ENCODE results near the gene CADPS.

Gene CADPS

GRCh38 chr3:62718011-62718410 lies 157.2 kb downstream of the CADPS start:
- Mint-ChIP-seq H3K27ac (no peak overlapping the region), H3K4me1 (ENCODE audit: low read depth) (no peaks in the 10 kb centered on the region), H3K27me3 (no peaks in the 10 kb centered on the region), H3K36me3 (no peaks in the 10 kb centered on the region), H3K4me3 (no peak overlapping the region), H3K9me3 (ENCODE audit: low read depth) (no peaks in the 10 kb centered on the region)

GRCh38 chr3:62712746-62713145 lies 162.5 kb downstream of the CADPS start:
- Mint-ChIP-seq H3K4me3 (no peak overlapping the region), H3K27me3 (no peaks in the 10 kb centered on the region)

GRCh38 chr3:62710751-62711150 lies 164.5 kb downstream of the CADPS start:
- Mint-ChIP-seq H3K4me1 (ENCODE audit: low read depth) (no peaks in the 10 kb centered on the region), H3K9me3 (ENCODE audit: low read depth) (no peaks in the 10 kb centered on the region), H3K27me3 (no peaks in the 10 kb centered on the region), H3K36me3 (no peaks in the 10 kb centered on the region), H3K27ac (no peak overlapping the region), H3K4me3 (no peak overlapping the region)

More at GRCh38 chr3:62712746-62713145, 162.5 kb downstream of the CADPS start:
- no peaks in the 10 kb centered on the region for H3K36me3 Mint-ChIP-seq
- no peaks in the 10 kb centered on the region for H3K9me3 Mint-ChIP-seq (ENCODE audit: low read depth)
- no peak overlapping the region for H3K27ac Mint-ChIP-seq
- no peaks in the 10 kb centered on the region for H3K4me1 Mint-ChIP-seq (ENCODE audit: low read depth)

- Mint-ChIP-seq H3K27me3 (no peaks in the 10 kb centered on the region), H3K36me3 (no peaks in the 10 kb centered on the region), H3K4me1 (ENCODE audit: low read depth) (no peaks in the 10 kb centered on the region), H3K27ac (no peak overlapping the region), H3K9me3 (ENCODE audit: low read depth) (no peaks in the 10 kb centered on the region), H3K4me3 (no peak overlapping the region)
Measured at GRCh38 chr3:62708638-62709373, 166.4 kb downstream of the CADPS start.

GRCh38 chr3:62705721-62706120 lies 169.5 kb downstream of the CADPS start:
- Mint-ChIP-seq H3K36me3 (no peaks in the 10 kb centered on the region), H3K4me1 (ENCODE audit: low read depth) (no peaks in the 10 kb centered on the region)

GRCh38 chr3:62703451-62704167 lies 171.6 kb downstream of the CADPS start:
- Mint-ChIP-seq H3K9me3 (ENCODE audit: low read depth) (no peaks in the 10 kb centered on the region), H3K27ac (no peak overlapping the region), H3K4me3 (no peak overlapping the region), H3K4me1 (ENCODE audit: low read depth) (no peaks in the 10 kb centered on the region), H3K27me3 (peaks cover 9% of the 10 kb centered on the region), H3K36me3 (no peaks in the 10 kb centered on the region)

More at GRCh38 chr3:62705721-62706120, 169.5 kb downstream of the CADPS start:
- H3K4me3 Mint-ChIP-seq: no peak overlapping the region
- no peaks in the 10 kb centered on the region for H3K9me3 Mint-ChIP-seq (ENCODE audit: low read depth)
- H3K27me3 Mint-ChIP-seq: peaks cover 6% of the 10 kb centered on the region
- no peak overlapping the region for H3K27ac Mint-ChIP-seq

- Mint-ChIP-seq H3K9me3 (ENCODE audit: low read depth) (no peaks in the 10 kb centered on the region), H3K27ac (no peak overlapping the region), H3K27me3 (peaks cover 9% of the 10 kb centered on the region), H3K36me3 (no peaks in the 10 kb centered on the region), H3K4me1 (ENCODE audit: low read depth) (no peaks in the 10 kb centered on the region), H3K4me3 (no peak overlapping the region)
Measured at GRCh38 chr3:62700357-62700756, 174.9 kb downstream of the CADPS start.

- peaks cover 9% of the 10 kb centered on the region for H3K27me3 Mint-ChIP-seq
- H3K27ac Mint-ChIP-seq: no peak overlapping the region
- no peak overlapping the region for H3K4me3 Mint-ChIP-seq
- no peaks in the 10 kb centered on the region for H3K4me1 Mint-ChIP-seq (ENCODE audit: low read depth)
- no peaks in the 10 kb centered on the region for H3K9me3 Mint-ChIP-seq (ENCODE audit: low read depth)
- H3K36me3 Mint-ChIP-seq: no peaks in the 10 kb centered on the region
Measured at GRCh38 chr3:62699728-62700127, 175.5 kb downstream of the CADPS start.

GRCh38 chr3:62696011-62696410 lies 179.2 kb downstream of the CADPS start:
- H3K4me1 Mint-ChIP-seq (ENCODE audit: low read depth): no peaks in the 10 kb centered on the region
- no peak overlapping the region for H3K27ac Mint-ChIP-seq
- H3K9me3 Mint-ChIP-seq (ENCODE audit: low read depth): peaks cover 5% of the 10 kb centered on the region
- H3K4me3 Mint-ChIP-seq: no peak overlapping the region
- peaks cover 3% of the 10 kb centered on the region for H3K27me3 Mint-ChIP-seq
- no peaks in the 10 kb centered on the region for H3K36me3 Mint-ChIP-seq

- Mint-ChIP-seq H3K27me3 (no peaks in the 10 kb centered on the region), H3K4me3 (no peak overlapping the region), H3K27ac (no peak overlapping the region), H3K4me1 (ENCODE audit: low read depth) (no peaks in the 10 kb centered on the region), H3K9me3 (ENCODE audit: low read depth) (peaks cover 6% of the 10 kb centered on the region), H3K36me3 (no peaks in the 10 kb centered on the region)
Measured at GRCh38 chr3:62688812-62689211, 186.4 kb downstream of the CADPS start.

- Mint-ChIP-seq H3K9me3 (ENCODE audit: low read depth) (peaks cover 5% of the 10 kb centered on the region), H3K27me3 (no peaks in the 10 kb centered on the region), H3K4me1 (ENCODE audit: low read depth) (no peaks in the 10 kb centered on the region), H3K27ac (no peak overlapping the region), H3K36me3 (no peaks in the 10 kb centered on the region), H3K4me3 (no peak overlapping the region)
Measured at GRCh38 chr3:62688050-62688449, 187.2 kb downstream of the CADPS start.

GRCh38 chr3:62686503-62687294 lies 188.5 kb downstream of the CADPS start:
- H3K4me3 Mint-ChIP-seq: no peak overlapping the region
- no peaks in the 10 kb centered on the region for H3K27me3 Mint-ChIP-seq
- H3K27ac Mint-ChIP-seq: no peak overlapping the region
- no peaks in the 10 kb centered on the region for H3K36me3 Mint-ChIP-seq
- H3K9me3 Mint-ChIP-seq (ENCODE audit: low read depth): peaks cover 5% of the 10 kb centered on the region
- H3K4me1 Mint-ChIP-seq (ENCODE audit: low read depth): no peaks in the 10 kb centered on the region

- Mint-ChIP-seq H3K9me3 (ENCODE audit: low read depth) (no peaks in the 10 kb centered on the region), H3K4me3 (no peak overlapping the region), H3K27ac (no peak overlapping the region), H3K4me1 (ENCODE audit: low read depth) (no peaks in the 10 kb centered on the region), H3K36me3 (no peaks in the 10 kb centered on the region), H3K27me3 (no peaks in the 10 kb centered on the region)
Measured at GRCh38 chr3:62682826-62683225, 192.4 kb downstream of the CADPS start.

GRCh38 chr3:62679988-62680387 lies 195.2 kb downstream of the CADPS start:
- H3K36me3 Mint-ChIP-seq: no peaks in the 10 kb centered on the region
- no peak overlapping the region for H3K4me3 Mint-ChIP-seq
- H3K9me3 Mint-ChIP-seq (ENCODE audit: low read depth): no peaks in the 10 kb centered on the region
- H3K27me3 Mint-ChIP-seq: peaks cover 3% of the 10 kb centered on the region
- H3K27ac Mint-ChIP-seq: no peak overlapping the region
- no peaks in the 10 kb centered on the region for H3K4me1 Mint-ChIP-seq (ENCODE audit: low read depth)

GRCh38 chr3:62678841-62679240 lies 196.4 kb downstream of the CADPS start:
- no peaks in the 10 kb centered on the region for H3K36me3 Mint-ChIP-seq
- peaks cover 3% of the 10 kb centered on the region for H3K27me3 Mint-ChIP-seq
- H3K9me3 Mint-ChIP-seq (ENCODE audit: low read depth): no peaks in the 10 kb centered on the region
- no peaks in the 10 kb centered on the region for H3K4me1 Mint-ChIP-seq (ENCODE audit: low read depth)
- H3K27ac Mint-ChIP-seq: no peak overlapping the region
- no peak overlapping the region for H3K4me3 Mint-ChIP-seq
